H9 (cell line): ENCODE measurements around the gene MTCH1. TPM values are rescaled to one million over a fixed set of nuclear protein-coding genes. Genes with fewer than 3 reads are reported as not detected.

Source experiments
- DNase-seq: peaks from one replicate; pipeline ENCODE4 v3.0.0-alpha.2; 2017
- H2AFZ ChIP-seq: one replicate; pipeline ENCODE4 v1.6.1; 2013; ENCODE audit warnings: mild to moderate bottlenecking, low read length, control low read depth, moderate library complexity
- H2AK5ac ChIP-seq: 2 replicates; pipeline ENCODE4 v1.6.1; 2013; ENCODE audit warnings: low read length, control low read depth, mixed read lengths; ENCODE audit not compliant: insufficient read length
- H2BK120ac ChIP-seq: one replicate; pipeline ENCODE4 v1.6.1; 2013; ENCODE audit warnings: low read depth, mild to moderate bottlenecking, low read length, control low read depth, inconsistent platforms; ENCODE audit not compliant: poor library complexity, severe bottlenecking
- H2BK12ac ChIP-seq: 2 replicates; pipeline ENCODE4 v1.6.1; 2013; ENCODE audit warnings: low read length, control low read depth, mixed read lengths, low read depth; ENCODE audit not compliant: insufficient read length
- H2BK15ac ChIP-seq: 2 replicates; pipeline ENCODE4 v1.6.1; 2013; ENCODE audit warnings: low read depth, low read length, control low read depth
- H2BK20ac ChIP-seq: one replicate; pipeline ENCODE4 v1.6.1; 2013; ENCODE audit warnings: low read depth, mild to moderate bottlenecking, low read length, control low read depth, inconsistent platforms; ENCODE audit not compliant: poor library complexity, severe bottlenecking
- H2BK5ac ChIP-seq: 2 replicates; pipeline ENCODE4 v1.6.1; 2013; ENCODE audit warnings: low read length, control low read depth, mixed read lengths; ENCODE audit not compliant: insufficient read length
- H3K14ac ChIP-seq: 2 replicates; pipeline ENCODE4 v1.6.1; 2013; ENCODE audit warnings: low read length, control low read depth; ENCODE audit not compliant: insufficient read depth
- H3K18ac ChIP-seq: 2 replicates; pipeline ENCODE4 v1.6.1; 2013; ENCODE audit warnings: low read depth, mild to moderate bottlenecking, mixed read lengths, low read length, control low read depth; ENCODE audit not compliant: insufficient read length
- H3K23ac ChIP-seq: 2 replicates; pipeline ENCODE4 v1.6.1; 2013; ENCODE audit warnings: low read length, control low read depth, mixed read lengths, low read depth; ENCODE audit not compliant: insufficient read length
- H3K23me2 ChIP-seq: 2 replicates; pipeline ENCODE4 v1.6.1; 2013; ENCODE audit warnings: low read depth, mild to moderate bottlenecking, mixed read lengths, low read length, control low read depth; ENCODE audit not compliant: insufficient read length, poor library complexity, severe bottlenecking
- H3K27ac ChIP-seq: 2 replicates; pipeline ENCODE4 v1.5.1; 2013; ENCODE audit warnings: low read length, control low read depth, mixed read lengths, low read depth; ENCODE audit not compliant: insufficient read length
- H3K27me3 ChIP-seq: 2 replicates; pipeline ENCODE4 v1.6.1; 2013; ENCODE audit warnings: low read length, control low read depth, inconsistent platforms; ENCODE audit not compliant: insufficient read depth
- H3K4ac ChIP-seq: 2 replicates; pipeline ENCODE4 v1.6.1; 2013; ENCODE audit warnings: low read depth, mild to moderate bottlenecking, control low read depth, inconsistent platforms, low read length, moderate library complexity
- H3K4me1 ChIP-seq: 2 replicates; pipeline ENCODE4 v1.6.1; 2013; ENCODE audit warnings: low read length, control low read depth, inconsistent platforms; ENCODE audit not compliant: insufficient read depth
- H3K4me2 ChIP-seq: 2 replicates; pipeline ENCODE4 v1.6.1; 2013; ENCODE audit warnings: low read length, control low read depth, mixed read lengths; ENCODE audit not compliant: insufficient read length, insufficient read depth
- H3K56ac ChIP-seq: 2 replicates; pipeline ENCODE4 v1.6.1; 2013; ENCODE audit warnings: low read depth, mild to moderate bottlenecking, mixed read lengths, low read length, control low read depth; ENCODE audit not compliant: insufficient read length
- H3K79me1 ChIP-seq: 2 replicates; pipeline ENCODE4 v1.6.1; 2013; ENCODE audit warnings: low read depth, mild to moderate bottlenecking, moderate library complexity, low read length, control low read depth, inconsistent platforms; ENCODE audit not compliant: insufficient read depth, poor library complexity, severe bottlenecking
- H3K79me2 ChIP-seq: 2 replicates; pipeline ENCODE4 v1.6.1; 2013; ENCODE audit warnings: low read length, control low read depth, inconsistent platforms; ENCODE audit not compliant: insufficient read depth
- H3K9ac ChIP-seq: 2 replicates; pipeline ENCODE4 v1.6.1; 2013; ENCODE audit warnings: low read length, control low read depth, mixed read lengths; ENCODE audit not compliant: insufficient read length; ENCODE audit errors: extremely low read depth
- H3K9me3 ChIP-seq: one replicate; pipeline ENCODE4 v1.6.1; 2013; ENCODE audit warnings: low read depth, low read length, inconsistent platforms; ENCODE audit not compliant: control insufficient read depth
- H3T11ph ChIP-seq: one replicate; pipeline ENCODE4 v1.6.1; 2013; ENCODE audit warnings: mild to moderate bottlenecking, low read length, control low read depth, inconsistent platforms
- H4K20me1 ChIP-seq: one replicate; pipeline ENCODE4 v1.6.1; 2013; ENCODE audit not compliant: control insufficient read depth, insufficient read length, insufficient read depth
- H4K5ac ChIP-seq: 2 replicates; pipeline ENCODE4 v1.6.1; 2013; ENCODE audit warnings: low read depth, mild to moderate bottlenecking, mixed read lengths, low read length, control low read depth; ENCODE audit not compliant: insufficient read length
- H4K8ac ChIP-seq: replicated peaks from 2 replicates; pipeline ENCODE4 v1.6.1; 2013; ENCODE audit warnings: low read length, control low read depth, mixed read lengths, low read depth; ENCODE audit not compliant: insufficient read length
- H4K91ac ChIP-seq: 2 replicates; pipeline ENCODE4 v1.6.1; 2013; ENCODE audit warnings: low read depth, mild to moderate bottlenecking, moderate library complexity, mixed read lengths, low read length, control low read depth; ENCODE audit not compliant: insufficient read length
- H3K27ac Mint-ChIP-seq, 3 experiments: 2 replicates in 2 of 3; 3 replicates in 1 of 3; pipeline ENCODE4 v1.8.0; 2020 to 2021; ENCODE audit warnings: mixed read lengths in 3 of 3, mild to moderate bottlenecking in 1 of 3, moderate library complexity in 1 of 3
- H3K27me3 Mint-ChIP-seq: 2 replicates; pipeline ENCODE4 v1.8.0; 2021; ENCODE audit warnings: low read depth, mild to moderate bottlenecking, moderate library complexity, mixed read lengths
- H3K36me3 Mint-ChIP-seq, 3 experiments: 2 replicates in 2 of 3; 3 replicates in 1 of 3; pipeline ENCODE4 v1.8.0; 2020 to 2021; ENCODE audit warnings: low read depth in 3 of 3, mixed read lengths in 3 of 3; ENCODE audit not compliant: insufficient read depth in 1 of 3
- H3K4me1 Mint-ChIP-seq, 2 experiments: 2 replicates each; pipeline ENCODE4 v1.8.0; 2020; ENCODE audit warnings: mixed read lengths in 2 of 2
- H3K4me3 Mint-ChIP-seq, 2 experiments: 2 replicates in 1 of 2; 3 replicates in 1 of 2; pipeline ENCODE4 v1.8.0; 2020 to 2021; ENCODE audit warnings: mild to moderate bottlenecking in 2 of 2, mixed read lengths in 2 of 2, moderate library complexity in 1 of 2
- H3K9me3 Mint-ChIP-seq, 2 experiments: 2 replicates in 1 of 2; 3 replicates in 1 of 2; pipeline ENCODE4 v1.8.0; 2020; ENCODE audit warnings: mild to moderate bottlenecking in 2 of 2, mixed read lengths in 2 of 2, moderate library complexity in 1 of 2
- CTCF ChIP-seq: fragments of 200-600 bp; sonication (generic); conservative IDR thresholded peaks from 3 replicates; pipeline ENCODE4 v1.8.0; 2021; ENCODE audit warnings: antibody characterized with exemption, mild to moderate bottlenecking
- WGBS: extraction: QIAGEN DNeasy Blood & Tissue Kit; methylation state at CpG from one replicate; pipeline ENCODE4 v1.1.7; 2013; ENCODE audit warnings: missing lambda C conversion rate, low lambda C conversion rate, mixed read lengths; ENCODE audit not compliant: insufficient read length; ENCODE audit errors: extremely low coverage; 5-methylcytosine and 5-hydroxymethylcytosine counted together
- total RNA-seq: library from RNA; stranded (reverse); gene quantifications from 2 replicates; pipeline ENCODE4 v1.2.1, GENCODE V29; 2021

The MTCH1 gene
- total RNA-seq, 1 experiment from 2014 or later: 200 TPM

GRCh38 chr6:36976931-36977330 lies 9.1 kb downstream of the MTCH1 start:
- no peak overlapping the region for H3K4me2 ChIP-seq
- no peak overlapping the region for H4K91ac ChIP-seq
- H2AK5ac ChIP-seq: no peak overlapping the region
- Mint-ChIP-seq H3K4me3 (no peak overlapping the region), H3K27me3 (no peaks in the 10 kb centered on the region), H3K4me1 (peaks cover 23 to 25% of the 10 kb centered on the region in 2 experiments), H3K9me3 (no peaks in the 10 kb centered on the region), H3K27ac (no peak overlapping the region), H3K36me3 (peaks cover 52 to 81% (median 72%) of the 10 kb centered on the region in 3 experiments; a peak in 6 of 7 replicates)
- H2AFZ ChIP-seq: no peak overlapping the region
- H3K79me2 ChIP-seq: peaks cover 16% of the 10 kb centered on the region; the same call in 1 of the 2 replicates
- peaks cover 5% of the 10 kb centered on the region; the same call in 1 of the 2 replicates for H3K4me1 ChIP-seq
- no peak overlapping the region for H3K23ac ChIP-seq
- H2BK5ac ChIP-seq: no peak overlapping the region
- TF ChIP-seq CTCF: no peak
- peaks cover 3% of the 10 kb centered on the region for H3K79me1 ChIP-seq
- no CpG with 5 or more reads among the region's 6 CpGs for WGBS
- no peak overlapping the region for H3K56ac ChIP-seq
- H3K23me2 ChIP-seq: no peaks in the 10 kb centered on the region
- H3K9me3 ChIP-seq: no peaks in the 10 kb centered on the region
- no peak overlapping the region for H2BK12ac ChIP-seq
- H2BK15ac ChIP-seq: no peak overlapping the region
- no peak overlapping the region for H2BK20ac ChIP-seq
- H3T11ph ChIP-seq: no peak overlapping the region
- no peak overlapping the region for H3K9ac ChIP-seq
- no peak overlapping the region for H2BK120ac ChIP-seq
- H3K14ac ChIP-seq: no peak overlapping the region
- DNase-seq: no peak
- no peak overlapping the region for H3K4ac ChIP-seq
- H3K18ac ChIP-seq: no peak overlapping the region
- H4K8ac ChIP-seq: no peak overlapping the region
- H3K27ac ChIP-seq: no peak overlapping the region
- H3K27me3 ChIP-seq: no peaks in the 10 kb centered on the region
- no peak overlapping the region for H4K5ac ChIP-seq
- no peaks in the 10 kb centered on the region for H4K20me1 ChIP-seq
